Colonic mucosa (tissue), 4 donors: ENCODE measurements around the gene SYT1. TPM values are rescaled to one million over a fixed set of nuclear protein-coding genes. Genes with fewer than 3 reads are reported as not detected.

Experiments used
- DNase-seq: peaks from one replicate; pipeline ENCODE4 v3.0.0-alpha.2; 2020
- H3K27ac ChIP-seq: fragments of 200-600 bp; one replicate; pipeline ENCODE4 v1.8.0; 2021
- H3K27me3 ChIP-seq: fragments of 200-600 bp; one replicate; pipeline ENCODE4 v1.8.0; 2021
- H3K36me3 ChIP-seq: fragments of 200-600 bp; one replicate; pipeline ENCODE4 v1.8.0; 2021
- H3K4me1 ChIP-seq: fragments of 200-600 bp; one replicate; pipeline ENCODE4 v1.8.0; 2021; ENCODE audit warnings: mild to moderate bottlenecking
- H3K4me3 ChIP-seq: fragments of 200-600 bp; one replicate; pipeline ENCODE4 v1.8.0; 2021
- H3K9ac ChIP-seq, 2 donors: one replicate each; pipeline ENCODE4 v1.7.0; 2013; ENCODE audit warnings: control low read depth in 2 of 2, low read depth in 2 of 2, low read length in 2 of 2
- H3K9me3 ChIP-seq: fragments of 200-600 bp; one replicate; pipeline ENCODE4 v1.8.0; 2021
- intact Hi-C: fragments of 100-400 bp; cut with DNase I; formaldehyde crosslinking; loops from one replicate; pipeline ENCODE4 v1.14.1; 2022
- total RNA-seq, 2 donors: library from RNA; stranded (reverse); fragmentation: NEBNext Ultra II Directional in 1 of 2; extraction: Animal tissue kit (Norgen Biotek cat#: 25700) in 1 of 2; gene quantifications; one replicate each; pipeline ENCODE4 v1.2.1, GENCODE V29; 2021
- TF ChIP-seq, protein P1 (sequence below): fragments of 200-600 bp; IDR thresholded peaks from one replicate; pipeline ENCODE4 v1.8.0; 2022; ENCODE audit warnings: antibody characterized with exemption, mild to moderate bottlenecking
- donor health status: healthy.
- donor health status: DM: no; HTN: no; CAD: no.
- donor health status: DM: no; HTN: no; CAD: no.

Gene SYT1
- total RNA-seq, 2 donors from 2014 or later = 0.94 to 3.2 TPM

DNA sequence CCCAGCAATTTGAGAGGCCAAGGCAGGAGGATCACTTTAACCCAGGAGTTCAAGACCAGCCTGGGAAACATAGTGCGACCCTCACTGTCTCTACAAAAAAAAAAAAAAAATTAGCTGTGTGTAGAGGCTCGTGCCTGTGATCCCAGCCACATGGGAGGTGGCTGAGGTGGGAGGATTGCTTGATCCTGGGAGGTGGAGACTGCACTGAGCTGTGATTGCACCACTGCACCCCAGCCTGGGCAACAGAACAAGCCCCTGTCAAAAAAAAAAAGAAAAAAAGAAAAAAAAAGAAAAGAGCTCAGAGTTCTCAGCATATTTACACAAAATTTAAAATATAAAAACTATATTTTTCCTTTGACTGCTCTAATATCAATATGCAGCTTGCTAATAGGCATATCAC is 260.8 kb downstream of the SYT1 start:
- TF ChIP-seq, protein P1, sequence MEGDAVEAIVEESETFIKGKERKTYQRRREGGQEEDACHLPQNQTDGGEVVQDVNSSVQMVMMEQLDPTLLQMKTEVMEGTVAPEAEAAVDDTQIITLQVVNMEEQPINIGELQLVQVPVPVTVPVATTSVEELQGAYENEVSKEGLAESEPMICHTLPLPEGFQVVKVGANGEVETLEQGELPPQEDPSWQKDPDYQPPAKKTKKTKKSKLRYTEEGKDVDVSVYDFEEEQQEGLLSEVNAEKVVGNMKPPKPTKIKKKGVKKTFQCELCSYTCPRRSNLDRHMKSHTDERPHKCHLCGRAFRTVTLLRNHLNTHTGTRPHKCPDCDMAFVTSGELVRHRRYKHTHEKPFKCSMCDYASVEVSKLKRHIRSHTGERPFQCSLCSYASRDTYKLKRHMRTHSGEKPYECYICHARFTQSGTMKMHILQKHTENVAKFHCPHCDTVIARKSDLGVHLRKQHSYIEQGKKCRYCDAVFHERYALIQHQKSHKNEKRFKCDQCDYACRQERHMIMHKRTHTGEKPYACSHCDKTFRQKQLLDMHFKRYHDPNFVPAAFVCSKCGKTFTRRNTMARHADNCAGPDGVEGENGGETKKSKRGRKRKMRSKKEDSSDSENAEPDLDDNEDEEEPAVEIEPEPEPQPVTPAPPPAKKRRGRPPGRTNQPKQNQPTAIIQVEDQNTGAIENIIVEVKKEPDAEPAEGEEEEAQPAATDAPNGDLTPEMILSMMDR = no peak
- Histone ChIP-seq H3K27me3 (no peaks in the 10 kb centered on the region), H3K36me3 (no peaks in the 10 kb centered on the region), H3K4me3 (no peak overlapping the region), H3K9ac (no peak overlapping the region), H3K4me1 (no peaks in the 10 kb centered on the region), H3K9me3 (no peaks in the 10 kb centered on the region), H3K27ac (no peak overlapping the region)
- DNase-seq = no peak
- intact Hi-C loops = no loop called here

DNA sequence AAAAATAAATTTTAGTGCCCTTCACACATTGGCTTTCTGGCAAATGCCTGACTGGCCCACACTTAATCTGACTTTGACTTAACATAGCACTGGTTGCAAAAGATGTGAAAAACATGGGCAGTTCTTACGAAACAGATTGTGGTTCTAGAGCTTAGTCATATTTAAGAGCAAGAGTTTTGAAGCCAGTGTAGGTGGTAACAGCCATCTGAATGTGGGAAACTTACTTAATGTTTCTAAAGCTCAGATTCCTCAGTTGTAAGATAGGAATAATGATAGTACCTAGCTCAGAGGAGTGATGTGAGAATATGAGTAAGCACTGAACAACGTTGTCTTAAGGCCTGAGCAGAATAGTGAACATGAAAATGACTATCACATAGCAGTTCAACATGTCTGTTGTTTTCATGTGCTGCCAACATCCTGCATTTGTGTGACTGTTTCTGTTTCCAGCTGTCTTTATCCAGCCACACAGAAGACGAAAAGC is 262.7 kb downstream of the SYT1 start:
- intact Hi-C loops = no loop called here
- H3K9me3 ChIP-seq = no peaks in the 10 kb centered on the region
- no peak overlapping the region for H3K4me3 ChIP-seq
- no peak overlapping the region for H3K27ac ChIP-seq
- no peaks in the 10 kb centered on the region for H3K27me3 ChIP-seq
- H3K36me3 ChIP-seq = no peaks in the 10 kb centered on the region
- no peak for DNase-seq
- H3K4me1 ChIP-seq = no peaks in the 10 kb centered on the region
- no peak overlapping the region for H3K9ac ChIP-seq
- TF ChIP-seq, protein P1 = no peak

DNA sequence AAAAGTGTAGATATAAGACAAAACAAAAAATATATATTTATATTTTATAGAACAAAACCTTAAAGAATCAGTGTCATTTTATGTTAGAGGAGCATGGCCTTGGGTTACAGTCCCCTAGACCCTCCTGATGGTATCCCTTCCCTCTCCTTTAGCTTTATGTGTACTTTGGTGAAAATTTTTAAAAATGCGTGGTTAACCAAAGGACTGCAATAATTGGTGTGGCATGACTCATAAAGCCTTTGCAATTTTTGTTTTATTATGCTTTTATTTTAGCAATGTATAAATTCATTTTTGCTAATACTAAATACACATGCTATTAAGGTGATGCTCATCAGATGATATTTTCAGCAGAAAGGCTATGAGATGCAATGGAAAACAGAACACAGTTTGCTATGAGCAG is 264.4 kb downstream of the SYT1 start:
- TF ChIP-seq, protein P1 = no peak
- H3K27me3 ChIP-seq = no peaks in the 10 kb centered on the region
- no peak overlapping the region for H3K27ac ChIP-seq
- no peak overlapping the region for H3K4me3 ChIP-seq
- no peak overlapping the region for H3K9ac ChIP-seq
- intact Hi-C loops = no loop called here
- no peaks in the 10 kb centered on the region for H3K4me1 ChIP-seq
- H3K9me3 ChIP-seq = no peaks in the 10 kb centered on the region
- DNase-seq = no peak
- no peaks in the 10 kb centered on the region for H3K36me3 ChIP-seq

DNA sequence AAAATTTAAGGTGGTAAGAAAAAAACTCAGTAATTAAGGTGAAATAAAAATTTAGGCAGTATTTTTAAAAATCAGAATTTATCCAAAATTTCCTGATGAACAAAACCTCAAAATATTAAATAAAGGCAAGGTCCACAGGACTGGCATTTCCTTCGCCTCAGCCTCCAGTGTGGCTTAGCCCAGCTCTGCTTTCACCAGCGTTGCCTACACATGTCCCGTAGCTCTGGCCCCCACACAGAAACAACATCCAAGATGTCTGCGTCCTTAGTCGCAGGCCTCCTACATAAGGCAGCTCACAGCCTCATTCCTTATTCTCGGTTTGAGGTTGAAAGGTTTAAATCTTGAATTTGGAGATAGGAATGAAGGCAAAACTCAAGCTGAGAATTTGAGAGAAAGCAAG is 274.3 kb downstream of the SYT1 start:
- H3K4me3 ChIP-seq = no peak overlapping the region
- no peak for DNase-seq
- intact Hi-C loops = no loop called here
- H3K27me3 ChIP-seq = no peaks in the 10 kb centered on the region
- no peak overlapping the region for H3K27ac ChIP-seq
- TF ChIP-seq, protein P1 = no peak
- no peak overlapping the region for H3K9ac ChIP-seq
- no peaks in the 10 kb centered on the region for H3K36me3 ChIP-seq
- no peaks in the 10 kb centered on the region for H3K9me3 ChIP-seq
- H3K4me1 ChIP-seq = no peaks in the 10 kb centered on the region

DNA sequence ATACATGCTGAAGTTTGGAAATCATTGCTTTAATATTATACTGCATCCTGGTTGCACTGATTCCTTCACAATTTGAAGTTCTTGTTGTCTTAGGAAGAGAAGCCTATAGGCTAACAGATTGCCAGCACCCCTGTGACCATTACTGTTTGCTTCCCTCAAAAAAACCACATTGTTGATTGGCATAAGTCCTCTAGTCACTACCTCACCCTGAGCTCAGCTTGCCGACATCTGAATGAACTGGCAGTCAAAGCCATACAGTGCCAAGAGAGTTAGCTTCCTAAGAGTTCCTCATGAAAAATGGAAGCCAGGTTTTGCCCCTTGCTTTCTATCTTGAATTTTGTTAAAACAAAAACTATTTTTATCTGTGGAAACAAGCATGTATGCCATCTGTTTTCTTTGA is 276.1 kb downstream of the SYT1 start:
- no peaks in the 10 kb centered on the region for H3K9me3 ChIP-seq

More for the DNA sequence above, 276.1 kb downstream of the SYT1 start:
- no peaks in the 10 kb centered on the region for H3K27me3 ChIP-seq
- H3K27ac ChIP-seq = no peak overlapping the region
- no peak overlapping the region for H3K4me3 ChIP-seq
- TF ChIP-seq, protein P1 = no peak
- intact Hi-C loops = no loop called here
- no peak overlapping the region for H3K9ac ChIP-seq
- DNase-seq = no peak
- H3K4me1 ChIP-seq = no peaks in the 10 kb centered on the region
- H3K36me3 ChIP-seq = no peaks in the 10 kb centered on the region
